Mesenchymal stem cell (in vitro differentiated cells and primary cell): ENCODE data around the gene ADCY1.

ENCODE experiments used
- DNase-seq: peaks from one replicate; pipeline ENCODE4 v3.0.0-alpha.2; 2013
- H2AFZ ChIP-seq: one replicate; pipeline ENCODE4 v1.6.1; 2013; ENCODE audit warnings: low read depth, mild to moderate bottlenecking, control low read depth, inconsistent platforms, low read length, moderate library complexity
- H2AK5ac ChIP-seq: 2 replicates; pipeline ENCODE4 v1.6.1; 2013; ENCODE audit warnings: low read length, moderate library complexity, mild to moderate bottlenecking, inconsistent platforms; ENCODE audit not compliant: severe bottlenecking
- H2BK120ac ChIP-seq: one replicate; pipeline ENCODE4 v1.6.1; 2013; ENCODE audit warnings: low read depth, mild to moderate bottlenecking, inconsistent platforms, low read length, moderate library complexity
- H2BK12ac ChIP-seq, 2 experiments: one replicate each; pipeline ENCODE4 v1.6.1; 2013; ENCODE audit warnings: inconsistent platforms in 2 of 2, low read length in 2 of 2, mild to moderate bottlenecking in 2 of 2, moderate library complexity in 2 of 2, control low read depth in 1 of 2
- H2BK15ac ChIP-seq: one replicate; pipeline ENCODE4 v1.6.1; 2013; ENCODE audit warnings: mild to moderate bottlenecking, low read depth, inconsistent platforms; ENCODE audit not compliant: poor library complexity, severe bottlenecking
- H2BK5ac ChIP-seq: 2 replicates; pipeline ENCODE4 v1.6.1; 2013; ENCODE audit warnings: low read depth, mild to moderate bottlenecking, low read length, control low read depth, inconsistent platforms; ENCODE audit not compliant: poor library complexity, severe bottlenecking
- H3K14ac ChIP-seq, 2 experiments: one replicate each; pipeline ENCODE4 v1.6.1; 2013; ENCODE audit warnings: inconsistent platforms in 2 of 2, low read length in 2 of 2, control low read depth in 1 of 2, mild to moderate bottlenecking in 1 of 2, moderate library complexity in 1 of 2
- H3K18ac ChIP-seq, 2 experiments: one replicate each; pipeline ENCODE4 v1.6.1; 2013; ENCODE audit warnings: inconsistent platforms in 2 of 2, low read length in 2 of 2, control low read depth in 1 of 2, low read depth in 1 of 2, mild to moderate bottlenecking in 1 of 2
- H3K23ac ChIP-seq, 2 experiments: one replicate each; pipeline ENCODE4 v1.6.1; 2013; ENCODE audit warnings: inconsistent platforms in 2 of 2, low read length in 2 of 2, mild to moderate bottlenecking in 2 of 2, moderate library complexity in 2 of 2, control low read depth in 1 of 2
- H3K27ac ChIP-seq: 2 replicates; pipeline ENCODE4 v1.5.1; 2013; ENCODE audit warnings: mild to moderate bottlenecking, moderate library complexity, low read length, control low read depth, inconsistent platforms; ENCODE audit not compliant: poor library complexity, severe bottlenecking
- H3K27me3 ChIP-seq, 2 experiments: 2 replicates each; pipeline versions ENCODE4 v1.6.1 to v1.7.0; 2013; ENCODE audit warnings: low read length in 2 of 2, mild to moderate bottlenecking in 2 of 2, moderate library complexity in 2 of 2, control low read depth in 1 of 2, inconsistent platforms in 1 of 2; ENCODE audit not compliant: control insufficient read depth in 1 of 2, insufficient read depth in 1 of 2
- H3K36me3 ChIP-seq, 2 experiments: 2 replicates each; pipeline versions ENCODE4 v1.6.1 to v1.7.0; 2013; ENCODE audit warnings: low read length in 2 of 2, control low read depth in 1 of 2, inconsistent platforms in 1 of 2, low read depth in 1 of 2, mild to moderate bottlenecking in 1 of 2; ENCODE audit not compliant: insufficient read depth in 2 of 2, control insufficient read depth in 1 of 2
- H3K4ac ChIP-seq, 2 experiments: one replicate each; pipeline ENCODE4 v1.6.1; 2013; ENCODE audit warnings: inconsistent platforms in 2 of 2, low read length in 2 of 2, mild to moderate bottlenecking in 2 of 2, moderate library complexity in 2 of 2, control low read depth in 1 of 2, low read depth in 1 of 2
- H3K4me1 ChIP-seq: 2 replicates; pipeline ENCODE4 v1.6.1; 2013; ENCODE audit warnings: low read depth, low read length, control low read depth; ENCODE audit not compliant: control insufficient read depth, insufficient read depth
- H3K4me2 ChIP-seq: 2 replicates; pipeline ENCODE4 v1.6.1; 2013; ENCODE audit warnings: low read length, mild to moderate bottlenecking, inconsistent platforms; ENCODE audit not compliant: poor library complexity, severe bottlenecking
- H3K4me3 ChIP-seq, 2 experiments: 2 replicates each; pipeline versions ENCODE4 v1.5.1 to v1.7.0; 2013; ENCODE audit warnings: low read length in 2 of 2, mild to moderate bottlenecking in 2 of 2, control low read depth in 1 of 2, low read depth in 1 of 2; ENCODE audit not compliant: insufficient read depth in 1 of 2
- H3K79me1 ChIP-seq: replicated peaks from 2 replicates; pipeline ENCODE4 v1.6.1; 2013; ENCODE audit warnings: mild to moderate bottlenecking, control low read depth, low read length, inconsistent platforms; ENCODE audit not compliant: poor library complexity, severe bottlenecking
- H3K9ac ChIP-seq: 2 replicates; pipeline ENCODE4 v1.7.0; 2013; ENCODE audit warnings: mild to moderate bottlenecking, low read length, moderate library complexity
- H3K9me3 ChIP-seq: 2 replicates; pipeline ENCODE4 v1.7.0; 2013; ENCODE audit warnings: mild to moderate bottlenecking, low read length; ENCODE audit not compliant: control insufficient read depth
- H4K8ac ChIP-seq: one replicate; pipeline ENCODE4 v1.6.1; 2013; ENCODE audit warnings: inconsistent platforms, mild to moderate bottlenecking, low read length, moderate library complexity
- H4K91ac ChIP-seq: one replicate; pipeline ENCODE4 v1.6.1; 2013; ENCODE audit warnings: mild to moderate bottlenecking, low read length, inconsistent platforms
- WGBS: methylation state at CpG from one replicate; pipeline ENCODE4 v1.1.7; 2013; ENCODE audit warnings: mixed read lengths; 5-methylcytosine and 5-hydroxymethylcytosine counted together

ADCY1 gene

DNA sequence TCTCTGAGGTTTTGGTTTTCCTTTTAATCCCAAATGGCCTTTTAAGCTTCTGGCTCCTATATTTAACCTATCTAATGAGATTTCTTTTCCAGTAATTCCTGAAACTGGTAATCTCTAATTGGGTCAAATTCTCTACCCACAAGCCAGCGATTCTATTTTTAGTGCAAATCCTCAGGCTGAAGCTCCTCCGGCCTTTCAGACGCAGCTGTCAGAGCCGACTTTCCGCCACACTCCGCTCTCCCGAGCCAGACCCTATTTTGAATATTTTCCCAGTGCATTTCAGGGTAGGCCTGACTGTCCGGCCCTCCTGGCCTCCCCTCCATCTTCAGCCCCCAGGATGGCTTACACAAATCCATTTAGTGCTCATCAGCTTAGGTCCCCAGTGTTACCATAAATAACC is 9.7 kb upstream of the ADCY1 start:
- peaks cover 9% of the 10 kb centered on the region for H3K9me3 ChIP-seq
- H2BK15ac ChIP-seq = no peak overlapping the region
- H3K27me3 ChIP-seq = peaks cover 16 to 65% of the 10 kb centered on the region in 2 experiments
- H3K79me1 ChIP-seq = no peaks in the 10 kb centered on the region
- no peak for DNase-seq
- no peak overlapping the region for H2AK5ac ChIP-seq
- peak overlapping the region; percentile 27 for H3K9ac ChIP-seq
- H3K4ac ChIP-seq = no peak overlapping the region
- H3K23ac ChIP-seq = no peak overlapping the region
- peak overlapping the region in 1 of 2 experiments; percentile 8 for H3K4me3 ChIP-seq
- H2BK12ac ChIP-seq = no peak overlapping the region
- no peak overlapping the region for H3K18ac ChIP-seq
- H2BK120ac ChIP-seq = no peak overlapping the region
- no peaks in the 10 kb centered on the region for H3K4me1 ChIP-seq
- H4K91ac ChIP-seq = no peak overlapping the region
- 83% methylated on average over 8 of the region's 8 CpGs for WGBS
- H3K14ac ChIP-seq = no peak overlapping the region
- H2BK5ac ChIP-seq = no peak overlapping the region
- H3K4me2 ChIP-seq = no peak overlapping the region
- H4K8ac ChIP-seq = no peak overlapping the region
- no peak overlapping the region for H2AFZ ChIP-seq
- H3K27ac ChIP-seq = no peak overlapping the region
- H3K36me3 ChIP-seq = no peaks in the 10 kb centered on the region

DNA sequence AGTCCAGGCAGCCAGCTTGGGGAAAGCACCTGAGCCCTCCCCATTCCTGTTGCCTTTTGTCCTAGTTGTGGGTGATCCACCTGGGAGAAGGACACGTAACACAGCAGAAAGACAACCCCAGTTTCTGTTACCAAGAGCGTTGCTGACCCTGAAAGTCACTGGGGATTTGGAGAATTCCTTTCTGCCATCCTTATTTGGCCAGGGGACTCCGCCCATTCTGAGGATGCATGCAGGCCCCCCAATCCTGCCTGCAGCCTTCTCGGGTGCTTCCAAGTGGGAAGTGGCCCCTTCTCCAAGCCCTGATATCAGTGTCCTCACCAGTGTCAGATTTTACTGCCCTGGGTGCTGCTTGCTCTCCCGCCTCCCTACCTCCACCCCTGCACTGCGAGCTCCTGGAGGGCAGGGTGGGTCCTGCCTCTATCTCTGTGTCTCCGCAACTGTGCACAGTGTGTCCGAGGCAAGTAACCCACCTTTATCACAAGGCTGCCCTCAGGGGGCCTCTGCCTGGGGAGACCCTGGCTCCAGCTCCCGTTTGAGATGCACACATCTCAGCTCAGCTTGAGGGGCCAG is 9.2 kb upstream of the ADCY1 start:
- no peak overlapping the region for H2AK5ac ChIP-seq
- H3K4me2 ChIP-seq = no peak overlapping the region
- H4K91ac ChIP-seq = no peak overlapping the region
- H4K8ac ChIP-seq = no peak overlapping the region
- 74% methylated on average over 9 of the region's 9 CpGs for WGBS
- H3K14ac ChIP-seq = no peak overlapping the region
- H3K79me1 ChIP-seq = no peaks in the 10 kb centered on the region
- H3K36me3 ChIP-seq = no peaks in the 10 kb centered on the region
- no peak for DNase-seq
- no peak overlapping the region for H3K27ac ChIP-seq
- H3K27me3 ChIP-seq = peaks cover 20 to 65% of the 10 kb centered on the region in 2 experiments
- peaks cover 5% of the 10 kb centered on the region for H3K9me3 ChIP-seq
- H2BK5ac ChIP-seq = no peak overlapping the region
- peak overlapping the region; percentile 27 for H3K9ac ChIP-seq
- no peaks in the 10 kb centered on the region for H3K4me1 ChIP-seq
- no peak overlapping the region for H3K4ac ChIP-seq
- no peak overlapping the region for H2BK15ac ChIP-seq
- no peak overlapping the region for H2AFZ ChIP-seq
- no peak overlapping the region for H3K18ac ChIP-seq
- H3K23ac ChIP-seq = no peak overlapping the region
- H3K4me3 ChIP-seq = peak overlapping the region in 1 of 2 experiments; percentile 8
- H2BK12ac ChIP-seq = no peak overlapping the region
- no peak overlapping the region for H2BK120ac ChIP-seq

DNA sequence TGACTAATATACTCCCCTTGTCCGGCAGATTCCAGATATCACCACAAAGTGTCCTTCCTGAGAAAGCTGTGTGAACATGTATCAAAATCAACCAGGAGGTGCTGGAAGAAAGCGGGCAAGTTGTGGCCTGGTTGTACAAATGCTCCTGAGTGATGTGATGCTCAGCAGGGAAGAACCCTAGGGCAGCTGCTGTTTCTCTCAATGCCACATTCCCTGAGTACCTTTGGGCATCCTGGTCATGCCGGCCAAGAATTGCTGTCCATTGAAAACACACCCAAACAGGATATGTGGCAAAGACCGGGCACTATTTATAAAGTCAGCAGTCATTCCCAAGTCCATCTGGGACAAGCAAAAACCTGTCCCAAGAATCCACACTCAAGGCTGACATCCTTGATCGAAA is 7.8 kb upstream of the ADCY1 start:
- Histone ChIP-seq H3K14ac (no peak overlapping the region), H3K4me3 (no peak overlapping the region), H3K9ac (no peak overlapping the region), H3K27ac (no peak overlapping the region), H3K23ac (no peak overlapping the region), H3K79me1 (no peaks in the 10 kb centered on the region), H2BK12ac (no peak overlapping the region), H2AK5ac (no peak overlapping the region), H3K18ac (no peak overlapping the region), H3K4me1 (no peaks in the 10 kb centered on the region), H4K8ac (no peak overlapping the region), H3K4ac (no peak overlapping the region), H3K9me3 (no peaks in the 10 kb centered on the region), H3K36me3 (no peaks in the 10 kb centered on the region), H2BK5ac (no peak overlapping the region), H2BK120ac (no peak overlapping the region), H3K27me3 (peaks cover 32 to 65% of the 10 kb centered on the region in 2 experiments), H2AFZ (no peak overlapping the region), H2BK15ac (no peak overlapping the region), H4K91ac (no peak overlapping the region), H3K4me2 (no peak overlapping the region)
- no peak for DNase-seq
- WGBS = 82% methylated on average over 5 of the region's 5 CpGs

DNA sequence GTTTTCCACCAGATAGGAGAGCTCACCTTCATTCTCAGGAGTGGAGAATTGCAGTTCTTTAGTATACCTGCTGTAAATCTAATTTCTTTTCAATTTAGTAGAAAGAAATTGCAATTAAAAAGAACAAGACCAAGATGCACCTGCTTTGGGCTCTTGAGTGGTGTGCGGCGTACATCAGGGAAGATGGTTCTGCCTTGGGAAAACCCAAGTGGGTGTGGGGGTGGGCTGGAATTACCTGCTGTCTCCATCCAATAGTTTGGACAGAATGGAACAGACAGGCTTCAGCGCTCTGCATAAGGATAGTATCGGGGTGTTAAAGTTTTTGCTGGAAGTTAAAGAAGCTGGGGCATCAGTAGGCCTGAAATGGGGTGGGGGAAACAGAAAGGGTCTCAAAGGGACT is 7.2 kb upstream of the ADCY1 start:
- Histone ChIP-seq H3K18ac (no peak overlapping the region), H3K27me3 (peaks cover 36 to 66% of the 10 kb centered on the region in 2 experiments), H3K4me3 (no peak overlapping the region), H3K4ac (no peak overlapping the region), H4K91ac (no peak overlapping the region), H3K79me1 (no peaks in the 10 kb centered on the region), H2AFZ (no peak overlapping the region), H3K9ac (no peak overlapping the region), H2BK12ac (no peak overlapping the region), H3K9me3 (no peaks in the 10 kb centered on the region), H3K36me3 (no peaks in the 10 kb centered on the region), H2BK5ac (no peak overlapping the region), H3K4me1 (no peaks in the 10 kb centered on the region), H2AK5ac (no peak overlapping the region), H2BK15ac (no peak overlapping the region), H2BK120ac (no peak overlapping the region), H3K4me2 (no peak overlapping the region), H3K23ac (no peak overlapping the region), H3K14ac (no peak overlapping the region), H4K8ac (no peak overlapping the region), H3K27ac (no peak overlapping the region)
- DNase-seq = no peak
- WGBS = 95% methylated on average over 4 of the region's 4 CpGs
